GM12891 (cell line): Measurements from ENCODE around the gene RNU7-1.

Experiments used
- PAX5 ChIP-seq: IDR thresholded peaks from 2 replicates; pipeline ENCODE4 v1.6.1; 2011; ENCODE audit warnings: low read length, moderate library complexity, mild to moderate bottlenecking; ENCODE audit not compliant: insufficient read depth, severe bottlenecking
- POLR2A ChIP-seq: IDR thresholded peaks from 2 replicates; pipeline ENCODE4 v1.6.1; 2011; ENCODE audit warnings: low read depth, low read length, control low read depth
- POLR2AphosphoS5 ChIP-seq: IDR thresholded peaks from 2 replicates; pipeline ENCODE4 v1.6.1; 2011; ENCODE audit warnings: low read depth, low read length, control low read depth
- SPI1 ChIP-seq: IDR thresholded peaks from 2 replicates; pipeline ENCODE4 v1.6.1; 2011; ENCODE audit warnings: low read depth, low read length, control low read depth
- TAF1 ChIP-seq: IDR thresholded peaks from 2 replicates; pipeline ENCODE4 v1.6.1; 2011; ENCODE audit warnings: low read depth, low read length, control low read depth

DNA sequence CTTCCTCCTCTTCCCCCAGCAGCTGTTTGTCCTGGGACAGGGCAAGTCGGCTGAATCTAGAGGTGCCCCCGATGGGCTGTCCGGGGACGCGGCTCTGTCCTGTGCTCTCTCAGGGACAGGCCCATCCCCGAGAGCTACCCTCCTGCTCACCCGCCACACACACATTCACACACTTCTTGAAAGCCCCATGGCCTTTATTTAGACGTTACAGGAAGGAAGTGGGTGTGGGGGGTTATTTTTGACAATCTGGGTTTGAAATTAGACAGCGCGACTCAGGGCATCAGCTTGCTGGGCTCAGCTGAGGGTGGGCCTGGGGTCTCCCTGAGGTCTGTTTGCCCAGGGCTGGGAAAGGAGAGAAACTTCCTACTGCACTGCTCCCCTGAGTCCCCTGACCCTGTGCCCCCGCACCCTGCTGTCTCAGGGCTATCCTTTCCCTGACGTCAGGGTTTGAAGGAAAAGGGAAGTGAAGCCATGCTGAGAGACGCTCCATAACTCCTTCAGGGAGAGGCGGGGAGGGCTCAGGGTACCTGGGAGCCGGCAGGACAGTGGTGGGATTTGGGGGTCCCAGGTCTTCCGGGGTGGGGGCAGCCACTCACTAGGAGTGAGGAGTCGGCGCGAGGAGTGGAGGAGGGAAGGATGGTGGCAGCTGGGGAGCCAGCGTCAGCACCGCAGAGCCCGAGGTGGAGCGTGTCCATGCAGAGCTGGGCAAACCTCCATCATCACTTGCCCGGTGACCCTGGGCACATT is 15.6 kb downstream of the RNU7-1 start:
- TF ChIP-seq POLR2A, result peak; percentile 75
- TF ChIP-seq TAF1, result peak; percentile 57; the same call in 1 of the 2 replicates
- TF ChIP-seq POLR2AphosphoS5, result peak; percentile 80
- TF ChIP-seq SPI1, result peak; percentile 95
- TF ChIP-seq PAX5, result peak; percentile 49
